Liver (tissue), 9 donors: ENCODE results near the gene MON2. TPM values are rescaled to one million over a fixed set of nuclear protein-coding genes. Genes with fewer than 3 reads are reported as not detected.

Experiments used
- DNase-seq: peaks from one replicate; pipeline ENCODE4 v3.0.0-alpha.2; 2017; ENCODE audit warnings: low spot score
- H3K27ac ChIP-seq, 2 donors: one replicate each; pipeline ENCODE4 v1.7.0; 2013; ENCODE audit warnings: inconsistent platforms in 2 of 2, low read length in 2 of 2, control low read depth in 1 of 2, low read depth in 1 of 2, mild to moderate bottlenecking in 1 of 2
- H3K27me3 ChIP-seq, 4 donors: one replicate each; pipeline versions ENCODE4 v1.6.1 to v1.7.0; 2013; ENCODE audit warnings: low read length in 3 of 4, inconsistent platforms in 1 of 4, mild to moderate bottlenecking in 1 of 4, moderate library complexity in 1 of 4; ENCODE audit not compliant: control insufficient read depth in 4 of 4, insufficient read depth in 4 of 4
- H3K36me3 ChIP-seq, 4 donors: one replicate each; pipeline versions ENCODE4 v1.6.1 to v1.7.0; 2013; ENCODE audit warnings: low read length in 3 of 4, mild to moderate bottlenecking in 3 of 4, low read depth in 1 of 4, moderate library complexity in 1 of 4; ENCODE audit not compliant: control insufficient read depth in 4 of 4, insufficient read depth in 3 of 4
- H3K4me1 ChIP-seq, 4 donors: one replicate each; pipeline versions ENCODE4 v1.6.1 to v1.7.0; 2013; ENCODE audit warnings: low read length in 3 of 4, mild to moderate bottlenecking in 3 of 4, moderate library complexity in 1 of 4; ENCODE audit not compliant: control insufficient read depth in 4 of 4, insufficient read depth in 4 of 4
- H3K4me3 ChIP-seq, 3 donors: one replicate each; pipeline versions ENCODE4 v1.6.1 to v1.7.0; 2013; ENCODE audit warnings: low read length in 3 of 3, control low read depth in 1 of 3, low read depth in 1 of 3, mild to moderate bottlenecking in 1 of 3
- H3K9ac ChIP-seq, 2 donors: one replicate each; pipeline ENCODE4 v1.7.0; 2013; ENCODE audit warnings: low read length in 2 of 2, mild to moderate bottlenecking in 2 of 2, moderate library complexity in 2 of 2, control low read depth in 1 of 2, low read depth in 1 of 2
- H3K9me3 ChIP-seq, 4 donors: one replicate each; pipeline versions ENCODE4 v1.6.1 to v1.7.0; 2013; ENCODE audit warnings: low read length in 3 of 4; ENCODE audit not compliant: control insufficient read depth in 4 of 4
- EGR1 ChIP-seq, 2 donors: IDR thresholded peaks; 2 replicates each; pipeline ENCODE4 v1.6.1; 2016 to 2018; ENCODE audit warnings: antibody characterized with exemption in 2 of 2, low read depth in 2 of 2
- FOXA1 ChIP-seq: IDR thresholded peaks from 2 replicates; pipeline ENCODE4 v1.6.1; 2016; ENCODE audit warnings: antibody characterized with exemption
- FOXA2 ChIP-seq: IDR thresholded peaks from 2 replicates; pipeline ENCODE4 v1.6.1; 2016; ENCODE audit warnings: antibody characterized with exemption
- GABPA ChIP-seq, 2 donors: IDR thresholded peaks in 1 of 2; conservative IDR thresholded peaks in 1 of 2; 2 replicates each; pipeline ENCODE4 v1.6.1; 2016; ENCODE audit warnings: antibody characterized with exemption in 2 of 2, mild to moderate bottlenecking in 1 of 2, moderate library complexity in 1 of 2
- HNF4A ChIP-seq, 2 donors: conservative IDR thresholded peaks; 2 replicates each; pipeline ENCODE4 v1.6.1; 2016; ENCODE audit warnings: antibody characterized with exemption in 2 of 2, mild to moderate bottlenecking in 2 of 2
- HNF4G ChIP-seq: IDR thresholded peaks from 2 replicates; pipeline ENCODE4 v1.6.1; 2016; ENCODE audit warnings: antibody characterized with exemption
- JUND ChIP-seq, 2 donors: IDR thresholded peaks; 2 replicates each; pipeline ENCODE4 v1.6.1; 2016; ENCODE audit warnings: antibody characterized with exemption in 2 of 2
- NR2F2 ChIP-seq: IDR thresholded peaks from 2 replicates; pipeline ENCODE4 v1.6.1; 2016; ENCODE audit warnings: antibody characterized with exemption
- RAD21 ChIP-seq, 2 donors: IDR thresholded peaks; 2 replicates each; pipeline ENCODE4 v1.6.1; 2016; ENCODE audit warnings: antibody characterized with exemption in 2 of 2, mild to moderate bottlenecking in 2 of 2
- RXRA ChIP-seq, 2 donors: IDR thresholded peaks; 2 replicates each; pipeline ENCODE4 v1.6.1; 2017 to 2018; ENCODE audit warnings: antibody characterized with exemption in 2 of 2, mild to moderate bottlenecking in 1 of 2
- SP1 ChIP-seq: IDR thresholded peaks from 2 replicates; pipeline ENCODE4 v1.6.1; 2018; ENCODE audit warnings: antibody characterized with exemption, mild to moderate bottlenecking
- TAF1 ChIP-seq: conservative IDR thresholded peaks from 2 replicates; pipeline ENCODE4 v1.6.1; 2016; ENCODE audit warnings: antibody characterized with exemption, mild to moderate bottlenecking
- YY1 ChIP-seq: IDR thresholded peaks from 2 replicates; pipeline ENCODE4 v1.6.1; 2016; ENCODE audit warnings: antibody characterized with exemption, mild to moderate bottlenecking
- WGBS: extraction: QIAGEN DNeasy Blood & Tissue Kit; methylation state at CpG from one replicate; pipeline ENCODE4 v1.1.7; 2013; 5-methylcytosine and 5-hydroxymethylcytosine counted together
- polyA plus RNA-seq, 2 donors: library from polyadenylated mRNA; stranded (reverse) in 1 of 2; unstranded in 1 of 2; fragments of 200-250 nt in 1 of 2; fragments of >200 nt in 1 of 2; fragmentation: Nextera tagmentation in 1 of 2; extraction: Ambion mirVana in 1 of 2; gene quantifications; one replicate each; pipeline versions ENCODE4 v1.2.1 to v1.2.3, GENCODE V29; 2013 to 2015
- total RNA-seq, 2 donors: library from RNA; depleted of rRNA; stranded (reverse); fragments of >200 nt; gene quantifications; one replicate each; pipeline ENCODE4 v1.2.3, GENCODE V29; 2014
- TF ChIP-seq, protein P1 (sequence below): IDR thresholded peaks from 2 replicates; pipeline ENCODE4 v1.6.1; 2016; ENCODE audit warnings: antibody characterized with exemption, mild to moderate bottlenecking
- TF ChIP-seq, protein P2 (sequence below): IDR thresholded peaks from 2 replicates; pipeline ENCODE4 v1.6.1; 2016; ENCODE audit warnings: antibody characterized with exemption
- TF ChIP-seq, protein P3 (sequence below): IDR thresholded peaks from 2 replicates; pipeline ENCODE4 v1.6.1; 2016; ENCODE audit warnings: antibody characterized with exemption
- TF ChIP-seq, protein P4 (sequence below): fragments of 150-350 bp; IDR thresholded peaks from 2 replicates; pipeline ENCODE4 v1.5.1; 2017; ENCODE audit warnings: improper control_type of control experiment, low read depth, low read length; ENCODE audit not compliant: missing input control
- TF ChIP-seq, protein P5 (sequence below): IDR thresholded peaks from 2 replicates; pipeline ENCODE4 v1.6.1; 2016; ENCODE audit warnings: antibody characterized with exemption
- donor health status: healthy.
- donor health status: healthy.
- donor health status: healthy.
- donor health status: healthy.
- donor health status: healthy.

MON2 gene
- total and polyA plus RNA-seq, 4 donors, result 7.5 to 69.9 (median 25.8) TPM

DNA sequence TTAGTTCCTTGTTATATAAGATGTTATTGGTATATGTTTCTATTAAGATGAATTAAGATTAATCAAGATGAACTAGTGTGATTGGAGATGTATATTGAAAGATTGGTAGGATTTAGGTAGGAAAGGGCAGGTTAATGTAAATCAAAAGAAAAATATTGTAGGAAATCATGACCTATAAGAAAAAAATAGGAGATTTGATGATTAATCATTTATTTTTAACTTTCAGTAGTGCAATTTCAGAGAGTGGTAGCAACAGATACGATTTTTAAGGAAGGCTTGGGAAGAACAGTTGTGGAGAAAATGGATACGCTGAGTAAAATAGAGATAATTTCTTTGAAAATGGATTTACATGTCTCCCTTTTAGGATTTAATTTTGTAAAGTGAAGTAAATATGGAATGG lies 73.7 kb downstream of the MON2 start:
- WGBS, result 73% methylated on average over 2 of the region's 2 CpGs
- Histone ChIP-seq H3K4me3 (no peak overlapping the region), H3K9me3 (no peaks in the 10 kb centered on the region), H3K36me3 (peaks cover 6 to 14% (median 11%) of the 10 kb centered on the region in 4 donors), H3K4me1 (peaks cover 0 to 14% (median 7%) of the 10 kb centered on the region in 4 donors), H3K27ac (no peak overlapping the region), H3K27me3 (no peaks in the 10 kb centered on the region), H3K9ac (no peak overlapping the region)
- DNase-seq, result no peak
- TF ChIP-seq FOXA2 (no peak), NR2F2 (no peak), GABPA (IDR thresholded peaks at IDR 0.05 in 1 of 2, conservative IDR thresholded peaks at IDR 0.05 in 1 of 2) (no peak), HNF4G (no peak), SP1 (no peak), JUND (IDR thresholded peaks at IDR 0.05) (no peak), FOXA1 (no peak), EGR1 (IDR thresholded peaks at IDR 0.05; ENCODE audit: low read depth in 2 of 2) (no peak), TAF1 (no peak), RXRA (IDR thresholded peaks at IDR 0.05) (no peak), HNF4A (conservative IDR thresholded peaks at IDR 0.05) (no peak)
- TF ChIP-seq, protein P1, sequence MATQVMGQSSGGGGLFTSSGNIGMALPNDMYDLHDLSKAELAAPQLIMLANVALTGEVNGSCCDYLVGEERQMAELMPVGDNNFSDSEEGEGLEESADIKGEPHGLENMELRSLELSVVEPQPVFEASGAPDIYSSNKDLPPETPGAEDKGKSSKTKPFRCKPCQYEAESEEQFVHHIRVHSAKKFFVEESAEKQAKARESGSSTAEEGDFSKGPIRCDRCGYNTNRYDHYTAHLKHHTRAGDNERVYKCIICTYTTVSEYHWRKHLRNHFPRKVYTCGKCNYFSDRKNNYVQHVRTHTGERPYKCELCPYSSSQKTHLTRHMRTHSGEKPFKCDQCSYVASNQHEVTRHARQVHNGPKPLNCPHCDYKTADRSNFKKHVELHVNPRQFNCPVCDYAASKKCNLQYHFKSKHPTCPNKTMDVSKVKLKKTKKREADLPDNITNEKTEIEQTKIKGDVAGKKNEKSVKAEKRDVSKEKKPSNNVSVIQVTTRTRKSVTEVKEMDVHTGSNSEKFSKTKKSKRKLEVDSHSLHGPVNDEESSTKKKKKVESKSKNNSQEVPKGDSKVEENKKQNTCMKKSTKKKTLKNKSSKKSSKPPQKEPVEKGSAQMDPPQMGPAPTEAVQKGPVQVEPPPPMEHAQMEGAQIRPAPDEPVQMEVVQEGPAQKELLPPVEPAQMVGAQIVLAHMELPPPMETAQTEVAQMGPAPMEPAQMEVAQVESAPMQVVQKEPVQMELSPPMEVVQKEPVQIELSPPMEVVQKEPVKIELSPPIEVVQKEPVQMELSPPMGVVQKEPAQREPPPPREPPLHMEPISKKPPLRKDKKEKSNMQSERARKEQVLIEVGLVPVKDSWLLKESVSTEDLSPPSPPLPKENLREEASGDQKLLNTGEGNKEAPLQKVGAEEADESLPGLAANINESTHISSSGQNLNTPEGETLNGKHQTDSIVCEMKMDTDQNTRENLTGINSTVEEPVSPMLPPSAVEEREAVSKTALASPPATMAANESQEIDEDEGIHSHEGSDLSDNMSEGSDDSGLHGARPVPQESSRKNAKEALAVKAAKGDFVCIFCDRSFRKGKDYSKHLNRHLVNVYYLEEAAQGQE, result no peak
- TF ChIP-seq, protein P2, sequence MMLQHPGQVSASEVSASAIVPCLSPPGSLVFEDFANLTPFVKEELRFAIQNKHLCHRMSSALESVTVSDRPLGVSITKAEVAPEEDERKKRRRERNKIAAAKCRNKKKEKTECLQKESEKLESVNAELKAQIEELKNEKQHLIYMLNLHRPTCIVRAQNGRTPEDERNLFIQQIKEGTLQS, result no peak
- TF ChIP-seq, protein P3, sequence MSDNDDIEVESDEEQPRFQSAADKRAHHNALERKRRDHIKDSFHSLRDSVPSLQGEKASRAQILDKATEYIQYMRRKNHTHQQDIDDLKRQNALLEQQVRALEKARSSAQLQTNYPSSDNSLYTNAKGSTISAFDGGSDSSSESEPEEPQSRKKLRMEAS, result no peak
- TF ChIP-seq, protein P4, sequence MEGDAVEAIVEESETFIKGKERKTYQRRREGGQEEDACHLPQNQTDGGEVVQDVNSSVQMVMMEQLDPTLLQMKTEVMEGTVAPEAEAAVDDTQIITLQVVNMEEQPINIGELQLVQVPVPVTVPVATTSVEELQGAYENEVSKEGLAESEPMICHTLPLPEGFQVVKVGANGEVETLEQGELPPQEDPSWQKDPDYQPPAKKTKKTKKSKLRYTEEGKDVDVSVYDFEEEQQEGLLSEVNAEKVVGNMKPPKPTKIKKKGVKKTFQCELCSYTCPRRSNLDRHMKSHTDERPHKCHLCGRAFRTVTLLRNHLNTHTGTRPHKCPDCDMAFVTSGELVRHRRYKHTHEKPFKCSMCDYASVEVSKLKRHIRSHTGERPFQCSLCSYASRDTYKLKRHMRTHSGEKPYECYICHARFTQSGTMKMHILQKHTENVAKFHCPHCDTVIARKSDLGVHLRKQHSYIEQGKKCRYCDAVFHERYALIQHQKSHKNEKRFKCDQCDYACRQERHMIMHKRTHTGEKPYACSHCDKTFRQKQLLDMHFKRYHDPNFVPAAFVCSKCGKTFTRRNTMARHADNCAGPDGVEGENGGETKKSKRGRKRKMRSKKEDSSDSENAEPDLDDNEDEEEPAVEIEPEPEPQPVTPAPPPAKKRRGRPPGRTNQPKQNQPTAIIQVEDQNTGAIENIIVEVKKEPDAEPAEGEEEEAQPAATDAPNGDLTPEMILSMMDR, result no peak

DNA sequence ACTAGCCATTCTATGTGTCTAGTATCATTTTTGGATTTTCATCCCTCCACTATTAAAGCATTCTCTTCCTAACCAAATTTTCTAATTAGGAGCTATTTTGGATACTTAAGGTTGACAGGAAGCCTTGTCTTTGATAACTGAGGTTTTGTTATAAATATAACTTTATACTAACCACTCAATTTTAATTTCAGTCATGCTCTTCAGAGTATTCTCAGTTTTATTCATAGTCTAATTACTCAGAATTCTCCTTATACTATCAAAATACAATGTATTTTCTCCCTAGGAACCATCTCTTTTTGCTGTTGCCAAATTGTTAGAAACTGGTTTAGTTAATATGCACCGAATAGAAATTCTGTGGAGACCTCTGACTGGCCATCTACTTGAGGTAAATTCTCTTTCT lies 76.2 kb downstream of the MON2 start:
- Histone ChIP-seq H3K4me3 (no peak overlapping the region), H3K27me3 (no peaks in the 10 kb centered on the region), H3K27ac (no peak overlapping the region), H3K36me3 (peaks cover 4 to 27% (median 22%) of the 10 kb centered on the region in 4 donors), H3K9me3 (no peaks in the 10 kb centered on the region), H3K9ac (no peak overlapping the region), H3K4me1 (peaks cover 0 to 4% (median 0%) of the 10 kb centered on the region in 4 donors)
- no peak for DNase-seq
- 96% methylated on average over 1 of the region's 1 CpG for WGBS
- no peak for TF ChIP-seq RAD21 (IDR thresholded peaks at IDR 0.05)
- TF ChIP-seq HNF4A (conservative IDR thresholded peaks at IDR 0.05), result no peak
- TF ChIP-seq HNF4G, result no peak
- TF ChIP-seq YY1, result no peak
- TF ChIP-seq, protein P5, sequence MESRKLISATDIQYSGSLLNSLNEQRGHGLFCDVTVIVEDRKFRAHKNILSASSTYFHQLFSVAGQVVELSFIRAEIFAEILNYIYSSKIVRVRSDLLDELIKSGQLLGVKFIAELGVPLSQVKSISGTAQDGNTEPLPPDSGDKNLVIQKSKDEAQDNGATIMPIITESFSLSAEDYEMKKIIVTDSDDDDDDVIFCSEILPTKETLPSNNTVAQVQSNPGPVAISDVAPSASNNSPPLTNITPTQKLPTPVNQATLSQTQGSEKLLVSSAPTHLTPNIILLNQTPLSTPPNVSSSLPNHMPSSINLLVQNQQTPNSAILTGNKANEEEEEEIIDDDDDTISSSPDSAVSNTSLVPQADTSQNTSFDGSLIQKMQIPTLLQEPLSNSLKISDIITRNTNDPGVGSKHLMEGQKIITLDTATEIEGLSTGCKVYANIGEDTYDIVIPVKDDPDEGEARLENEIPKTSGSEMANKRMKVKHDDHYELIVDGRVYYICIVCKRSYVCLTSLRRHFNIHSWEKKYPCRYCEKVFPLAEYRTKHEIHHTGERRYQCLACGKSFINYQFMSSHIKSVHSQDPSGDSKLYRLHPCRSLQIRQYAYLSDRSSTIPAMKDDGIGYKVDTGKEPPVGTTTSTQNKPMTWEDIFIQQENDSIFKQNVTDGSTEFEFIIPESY, result no peak
- no peak for TF ChIP-seq FOXA1
- TF ChIP-seq, protein P2, result no peak
- TF ChIP-seq RXRA (IDR thresholded peaks at IDR 0.05), result no peak
- TF ChIP-seq, protein P3, result no peak
- TF ChIP-seq SP1, result no peak
- no peak for TF ChIP-seq EGR1 (IDR thresholded peaks at IDR 0.05; ENCODE audit: low read depth in 2 of 2)
- TF ChIP-seq, protein P4, result no peak
- no peak for TF ChIP-seq FOXA2
